Measurements from ENCODE around the gene NPSR1.
A peak's percentile ranks its signal among the peaks of the same experiment; 100 is the strongest.

NPSR1 gene

GRCh38 chr7:34758111-34758601 is 100.1 kb downstream of the NPSR1 start:
- DNase-seq (ENCODE audit: low read depth) = no peak

DNA sequence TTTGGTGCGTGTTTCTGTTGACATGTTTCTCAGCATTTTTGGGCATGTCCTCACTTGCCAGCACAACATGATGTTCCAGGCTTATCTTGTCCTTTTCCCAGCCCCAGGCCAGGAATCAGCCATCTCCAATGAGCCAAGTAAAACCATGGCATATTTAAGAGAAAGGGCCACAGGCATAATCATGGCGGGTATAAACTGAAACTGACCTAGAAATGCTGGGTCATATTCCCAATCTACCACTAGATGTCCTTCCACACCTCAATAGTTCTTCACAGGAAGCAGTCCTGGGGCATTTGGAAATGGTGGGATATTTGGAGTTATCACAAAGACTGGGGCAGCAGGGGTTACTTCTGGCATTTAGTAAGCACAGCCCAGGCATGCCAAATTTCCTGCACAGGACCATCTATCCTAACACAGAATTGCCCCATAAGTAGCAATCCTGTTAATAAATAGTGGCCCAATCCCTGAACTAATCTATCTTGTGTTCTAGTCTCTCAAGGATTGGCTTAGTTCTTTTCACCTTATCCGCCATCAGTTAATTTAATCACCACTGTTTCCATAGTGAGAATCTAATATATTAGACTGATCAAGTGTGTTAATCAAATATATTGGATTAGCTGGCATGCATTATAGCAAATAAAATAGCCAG is 101.6 kb downstream of the NPSR1 start:
- peak; percentile 64 for DNase-seq (ENCODE audit: low read depth)

GRCh38 chr7:34760271-34760670 is 102.3 kb downstream of the NPSR1 start:
- DNase-seq (ENCODE audit: low read depth) = no peak

- DNase-seq (ENCODE audit: low read depth) = no peak
Observed at GRCh38 chr7:34761206-34761605, 103.2 kb downstream of the NPSR1 start.

DNA sequence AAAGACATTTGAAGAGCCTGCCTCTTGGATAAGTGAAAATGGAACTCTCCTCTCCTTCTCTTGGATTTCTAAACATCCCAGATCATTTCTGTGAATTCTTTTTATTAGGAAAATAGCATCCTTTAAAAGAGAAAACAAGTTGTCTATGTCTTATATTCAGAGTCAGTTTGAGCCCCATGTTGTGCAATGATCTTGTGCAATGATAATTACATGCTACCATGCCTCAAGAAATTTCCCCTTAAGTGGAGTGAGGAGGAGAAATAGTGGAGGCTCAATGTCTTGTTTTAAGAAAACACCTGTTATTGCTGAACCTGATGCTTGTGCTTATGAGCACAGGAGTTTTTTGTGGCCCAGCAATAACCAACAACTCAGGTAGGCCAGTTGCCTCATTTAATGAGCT is 103.6 kb downstream of the NPSR1 start:
- DNase-seq (ENCODE audit: low read depth) = no peak

- DNase-seq (ENCODE audit: low read depth) = peak; percentile 6
Observed at GRCh38 chr7:34762764-34763163, 104.7 kb downstream of the NPSR1 start.

DNA sequence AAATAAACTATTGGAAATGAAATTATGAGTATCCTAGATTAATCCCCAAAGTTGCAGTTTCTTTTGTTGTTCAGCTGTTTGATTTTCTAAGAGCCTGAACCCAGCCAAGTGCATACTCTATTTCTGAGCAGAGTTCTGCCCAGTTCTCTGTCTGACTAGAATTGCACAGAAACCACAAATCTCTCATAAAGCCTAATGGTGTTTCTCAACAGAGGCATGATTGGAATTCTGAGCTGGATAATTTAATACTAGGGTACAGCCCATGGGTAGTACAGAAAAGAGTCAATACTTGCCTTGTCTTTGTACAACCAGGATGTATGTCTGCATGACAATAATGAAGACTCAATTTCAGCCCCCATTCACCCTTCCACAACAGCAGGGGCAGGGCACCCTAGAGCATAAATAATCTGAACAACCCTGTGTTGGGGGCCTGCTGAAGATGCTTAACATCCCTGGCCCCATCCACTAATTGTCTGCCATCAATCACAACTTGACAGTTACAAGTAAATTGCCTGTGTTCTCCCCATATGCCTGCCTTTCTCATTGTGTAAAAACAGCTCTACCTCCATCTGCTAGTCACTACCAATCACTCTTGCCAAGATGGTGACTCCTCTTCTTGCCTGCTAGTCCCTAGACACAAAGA is 114.4 kb downstream of the NPSR1 start:
- no peak for DNase-seq (ENCODE audit: low read depth)

- DNase-seq (ENCODE audit: low read depth) = peak; percentile 7
Observed at GRCh38 chr7:34776748-34777358, 118.8 kb downstream of the NPSR1 start.

- no peak for DNase-seq (ENCODE audit: low read depth)
Observed at GRCh38 chr7:34780546-34780945, 122.5 kb downstream of the NPSR1 start.

GRCh38 chr7:34787586-34787985 is 129.6 kb downstream of the NPSR1 start:
- no peak for DNase-seq (ENCODE audit: low read depth)

DNA sequence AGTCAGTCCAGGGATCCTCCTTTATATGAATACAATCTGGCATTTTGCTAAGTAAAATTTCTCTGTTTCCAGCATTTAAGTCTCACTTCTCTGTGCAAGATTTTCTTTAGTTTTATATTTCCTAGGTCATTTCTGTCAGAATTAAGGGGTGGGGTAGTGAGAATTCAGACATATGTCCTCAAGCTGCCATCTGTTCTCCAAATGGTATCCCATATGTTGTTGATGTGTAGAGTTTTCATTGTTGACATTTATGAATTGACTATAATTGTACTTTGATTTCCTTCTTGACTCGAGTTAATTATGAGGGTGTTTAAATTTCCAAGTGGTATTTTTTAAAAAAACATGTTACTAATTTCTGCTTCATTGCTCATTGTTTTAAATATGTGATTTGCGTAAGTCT is 148.8 kb downstream of the NPSR1 start:
- DNase-seq (ENCODE audit: low read depth) = no peak

DNA sequence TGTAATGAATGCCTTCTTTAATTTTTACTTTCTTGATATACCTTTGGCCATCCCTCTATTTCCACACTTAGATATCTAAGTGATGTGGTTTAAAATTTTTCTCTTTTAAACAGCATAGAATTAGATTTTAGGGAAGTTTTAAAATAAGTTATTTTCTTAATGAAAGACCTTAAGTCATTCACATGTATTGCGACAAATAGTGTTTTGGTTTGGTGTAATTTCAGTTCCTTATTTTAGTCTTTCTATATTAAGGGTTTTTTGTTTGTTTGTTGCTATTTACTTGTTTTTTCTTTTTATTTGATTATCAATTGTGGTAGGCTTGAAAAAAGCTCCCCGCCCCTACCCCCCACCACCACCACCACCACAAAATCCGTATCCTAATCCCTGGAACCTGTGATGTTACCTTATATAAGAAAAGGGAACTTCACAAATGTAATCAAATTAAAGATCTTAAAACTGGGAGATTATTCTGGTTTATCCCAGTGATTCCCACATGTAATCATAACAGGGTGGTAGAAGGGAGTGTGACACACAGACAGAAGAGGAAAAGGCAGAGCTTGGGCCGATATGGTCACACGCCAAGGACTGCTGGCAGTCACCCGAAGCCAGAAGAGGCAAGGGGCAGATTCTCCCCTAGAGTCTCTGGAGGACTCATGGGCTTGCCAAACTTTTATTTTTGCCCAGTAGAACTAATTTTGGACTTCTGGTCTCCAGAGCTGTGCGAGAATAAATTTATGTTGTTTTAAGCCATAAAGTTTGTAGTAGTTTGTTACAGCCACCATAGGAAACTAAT is 149.7 kb downstream of the NPSR1 start:
- DNase-seq (ENCODE audit: low read depth) = no peak

GRCh38 chr7:34814203-34814842 is 156.3 kb downstream of the NPSR1 start:
- DNase-seq (ENCODE audit: low read depth) = peak; percentile 26

DNA sequence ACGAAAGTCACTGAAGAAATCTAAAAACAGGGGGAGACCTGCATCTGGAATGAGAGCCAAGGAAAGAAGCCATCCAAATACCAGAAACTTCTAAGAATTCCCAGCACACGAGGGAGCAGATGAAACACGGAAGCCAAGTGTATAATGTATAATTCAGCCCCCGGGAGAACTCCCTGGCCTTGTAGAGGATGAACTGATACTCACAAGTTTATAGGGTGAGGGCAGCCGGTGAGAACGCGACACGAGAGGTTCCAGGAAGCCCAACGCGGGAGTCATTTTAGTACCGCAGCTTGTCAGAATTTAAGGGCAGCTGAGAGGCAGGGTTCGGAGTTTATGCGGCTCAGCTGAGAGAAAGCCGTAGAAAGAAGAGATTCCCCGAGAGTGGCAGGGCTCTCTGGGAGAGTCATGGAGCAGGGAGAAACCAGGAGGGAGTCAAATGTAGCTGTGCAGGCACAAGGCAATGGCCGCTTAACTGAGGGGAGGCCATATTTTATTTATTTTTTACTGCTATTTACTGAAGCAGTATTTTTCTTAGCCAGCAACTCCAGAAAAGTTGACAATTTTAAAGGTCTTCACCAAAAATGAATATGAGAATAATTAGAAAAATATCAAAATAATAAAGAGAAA is 164.0 kb downstream of the NPSR1 start:
- no peak for DNase-seq (ENCODE audit: low read depth)

GRCh38 chr7:34823650-34824258 is 165.7 kb downstream of the NPSR1 start:
- peak; percentile 65 for DNase-seq (ENCODE audit: low read depth)

GRCh38 chr7:34825221-34825620 is 167.2 kb downstream of the NPSR1 start:
- no peak for DNase-seq (ENCODE audit: low read depth)

DNA sequence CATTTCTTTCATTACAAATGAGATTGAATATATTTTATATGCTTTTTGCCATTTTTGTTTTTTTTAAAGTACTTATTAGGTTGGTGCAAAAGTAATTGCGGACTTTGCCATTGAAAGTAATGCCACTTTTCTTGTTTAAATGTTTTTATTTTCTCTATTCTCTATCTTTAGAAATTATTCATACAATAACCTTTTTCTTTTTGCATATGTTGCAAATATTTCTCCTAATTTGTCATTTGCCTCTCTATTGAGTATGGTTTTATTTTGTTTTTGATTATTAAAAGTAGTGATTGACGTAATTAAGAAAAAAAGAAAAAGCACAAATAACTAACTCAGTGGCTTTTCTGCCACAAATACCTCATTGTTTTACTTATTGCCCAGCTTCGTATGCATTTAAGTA is 172.4 kb downstream of the NPSR1 start:
- no peak for DNase-seq (ENCODE audit: low read depth)

- no peak for DNase-seq (ENCODE audit: low read depth)
Observed at GRCh38 chr7:34831436-34831835, 173.4 kb downstream of the NPSR1 start.

GRCh38 chr7:34832020-34832419 is 174.0 kb downstream of the NPSR1 start:
- DNase-seq (ENCODE audit: low read depth) = no peak

DNA sequence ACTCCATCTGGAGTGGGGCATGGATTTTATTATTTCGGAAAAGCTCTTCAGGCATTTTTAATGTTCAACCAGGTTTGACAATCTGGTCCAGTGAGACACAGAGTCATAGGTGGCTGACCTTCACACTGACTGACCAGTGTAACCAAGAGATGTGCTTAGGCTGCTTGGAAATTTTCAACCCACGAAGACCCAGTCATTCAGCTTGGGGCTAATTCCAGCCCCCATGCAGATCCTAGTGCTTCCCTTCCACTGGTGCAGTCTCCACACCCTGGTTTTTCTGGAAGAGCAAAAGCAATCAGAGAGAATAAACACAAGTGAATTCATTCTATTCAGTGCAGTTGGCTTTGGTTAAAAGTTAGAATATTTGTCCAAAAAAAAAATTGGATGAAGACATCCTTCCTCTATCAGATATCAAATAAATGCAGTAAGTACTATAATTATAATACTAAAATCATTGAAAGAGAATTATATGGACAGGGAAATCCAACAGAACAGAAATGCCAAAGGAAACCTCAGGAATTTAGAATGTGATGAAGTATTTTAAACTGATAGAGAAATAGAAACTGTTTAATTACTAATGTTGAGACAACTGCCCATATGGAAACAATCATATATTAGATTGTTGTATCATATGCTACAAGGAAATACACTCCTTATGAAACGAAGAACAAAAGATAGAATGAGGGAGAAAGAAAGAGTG is 178.0 kb downstream of the NPSR1 start:
- DNase-seq (ENCODE audit: low read depth) = no peak

DNA sequence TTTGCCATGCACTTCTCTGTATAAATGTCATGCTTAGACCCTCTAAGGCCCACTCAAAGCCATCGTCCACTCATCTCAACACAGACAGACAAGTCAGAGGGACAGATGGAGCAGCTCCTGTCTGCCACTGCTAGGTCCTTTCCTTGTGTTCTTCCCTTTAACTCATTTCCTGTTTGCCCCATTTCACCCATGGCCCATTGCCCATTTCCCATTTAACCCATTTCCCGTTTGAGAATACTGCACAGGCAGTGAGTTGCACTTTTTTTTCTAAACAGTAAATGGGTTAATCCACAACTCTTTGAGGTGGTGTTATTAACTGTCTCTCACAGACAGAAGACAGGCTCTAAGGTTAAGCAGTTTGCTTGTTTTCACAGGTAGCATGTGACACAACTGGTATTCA is 179.3 kb downstream of the NPSR1 start:
- no peak for DNase-seq (ENCODE audit: low read depth)

All from ELR (cell line).